Activated CD8-positive, alpha-beta memory T cell treated with anti-CD3 and anti-CD28 coated beads, Interleukin-2, amount 50 U/mL, for 48 hours (primary cell): ENCODE measurements around the gene CEMIP.
A peak's percentile ranks its signal among the peaks of the same experiment; 100 is the strongest.
"Not testable (repeated sequence)": the region's sequence is repeated elsewhere in the genome, so short reads cannot be mapped to it uniquely, and the experiment has no call there.

ENCODE experiments used
- DNase-seq: peaks from one replicate; pipeline ENCODE4 v3.0.0-alpha.2; 2020

The CEMIP gene

GRCh38 chr15:80957976-80958375, 178.8 kb downstream of the CEMIP start:
- no peak for DNase-seq

GRCh38 chr15:80958818-80959495, 179.8 kb downstream of the CEMIP start:
- DNase-seq: peak; percentile 25

GRCh38 chr15:80965454-80965853, 186.3 kb downstream of the CEMIP start:
- DNase-seq: not testable (repeated sequence)

DNA sequence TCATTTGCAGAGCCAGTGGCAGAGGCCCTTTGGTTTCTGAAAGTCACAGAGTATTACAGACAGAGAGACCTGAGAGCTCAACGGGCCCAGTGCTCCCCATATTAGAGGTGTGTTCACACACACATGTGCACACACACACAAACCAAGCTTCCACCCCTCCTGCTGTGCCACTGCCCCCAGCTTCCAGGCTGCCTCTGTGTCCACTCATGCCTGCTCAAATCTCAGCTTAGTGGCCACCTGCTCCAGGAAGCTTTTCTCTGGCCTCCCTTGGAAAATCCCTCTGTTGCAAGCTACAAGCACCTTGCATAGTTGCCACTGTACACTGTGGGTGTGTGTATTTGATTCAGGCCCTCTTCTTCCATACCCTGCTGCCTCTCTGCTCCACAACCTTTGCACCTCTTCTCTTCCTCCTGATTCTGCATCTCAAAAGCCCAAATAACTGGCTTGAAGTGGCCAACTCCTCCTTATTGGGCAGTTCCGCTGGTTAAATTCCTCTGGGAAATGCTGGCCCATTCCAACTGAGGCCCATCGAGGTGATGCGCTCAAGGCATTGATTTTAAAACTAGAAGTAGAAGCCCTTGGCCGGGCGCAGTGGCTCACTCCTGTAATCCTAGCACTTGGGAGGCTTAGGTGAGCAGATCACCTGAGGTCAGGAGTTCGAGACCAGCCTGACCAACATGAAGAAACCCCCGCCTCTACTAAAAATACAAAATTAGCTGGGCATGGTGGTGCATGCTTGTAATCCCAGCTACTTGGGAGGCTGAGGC, 187.4 kb downstream of the CEMIP start:
- peak; percentile 48 for DNase-seq

- peak; percentile 20 for DNase-seq
Measured at GRCh38 chr15:80967451-80967850, 188.3 kb downstream of the CEMIP start.

- no peak for DNase-seq
Measured at GRCh38 chr15:80967991-80968510, 188.9 kb downstream of the CEMIP start.

DNA sequence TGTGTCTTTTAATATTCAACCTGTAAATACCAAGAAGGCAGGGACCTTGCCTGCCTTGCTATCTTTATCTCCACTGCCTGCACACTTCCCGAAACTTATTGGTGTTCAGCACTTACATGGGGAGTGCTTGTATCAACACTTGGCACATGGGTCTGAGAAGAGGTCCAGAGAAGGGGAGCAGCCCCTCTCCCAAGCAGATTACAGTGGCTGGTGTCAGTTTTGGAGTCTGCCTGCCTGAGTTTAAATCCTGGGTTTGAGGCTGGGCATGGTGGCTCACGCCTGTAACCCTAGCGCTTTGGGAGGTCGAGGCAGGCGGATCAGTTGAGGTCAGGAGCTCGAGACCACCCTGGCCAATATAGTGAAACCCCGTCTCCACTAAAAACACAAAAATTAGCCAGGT, 190.1 kb downstream of the CEMIP start:
- no peak for DNase-seq

DNA sequence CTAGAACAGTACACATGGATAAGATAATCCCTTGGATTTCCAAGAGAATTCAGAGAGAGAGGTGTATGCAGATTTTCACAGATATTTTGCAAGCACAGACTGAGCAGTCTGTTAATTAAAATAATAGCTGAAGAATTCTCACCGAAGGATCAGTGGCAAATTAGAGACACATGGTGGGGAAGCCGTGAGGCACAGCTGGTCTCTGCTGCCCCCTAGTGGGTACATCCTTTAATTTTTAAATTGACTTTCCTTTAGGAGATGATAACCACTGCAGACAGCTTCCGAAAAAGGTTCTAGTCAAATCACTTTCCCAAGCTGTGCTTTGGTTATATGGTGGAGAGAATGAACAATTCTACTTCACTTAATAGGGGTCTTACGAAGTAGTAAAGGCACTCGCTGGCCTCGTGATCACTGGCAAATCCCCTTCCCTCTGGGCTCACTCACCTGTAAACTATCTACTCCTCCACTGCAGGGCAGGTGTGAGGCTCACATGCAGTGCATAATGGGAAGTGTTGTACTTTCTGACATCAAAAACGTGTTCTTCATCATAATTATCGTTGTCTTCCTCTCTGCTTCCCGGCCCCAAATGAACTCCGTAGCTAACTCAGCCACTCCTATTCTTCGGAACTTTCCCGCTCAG, 191.0 kb downstream of the CEMIP start:
- DNase-seq: peak; percentile 78

DNA sequence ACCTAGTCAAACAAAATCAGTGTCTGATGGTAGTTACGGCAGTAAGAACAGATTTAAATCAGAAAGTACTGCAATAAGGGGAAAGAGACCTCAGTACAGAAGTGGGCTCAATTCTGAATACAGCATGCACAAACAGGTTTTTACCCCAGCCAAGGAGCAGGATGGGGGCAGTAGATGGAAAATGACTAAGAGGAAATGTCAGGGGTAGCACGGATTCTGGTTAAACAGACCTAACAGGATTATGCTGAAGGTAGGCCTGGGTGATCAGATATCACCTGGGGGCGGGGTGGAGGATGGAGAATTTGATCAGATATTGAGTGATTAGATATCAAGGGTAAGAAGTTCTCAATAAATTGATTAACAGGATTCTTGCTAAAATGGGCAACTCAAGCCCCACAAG, 191.5 kb downstream of the CEMIP start:
- no peak for DNase-seq

DNA sequence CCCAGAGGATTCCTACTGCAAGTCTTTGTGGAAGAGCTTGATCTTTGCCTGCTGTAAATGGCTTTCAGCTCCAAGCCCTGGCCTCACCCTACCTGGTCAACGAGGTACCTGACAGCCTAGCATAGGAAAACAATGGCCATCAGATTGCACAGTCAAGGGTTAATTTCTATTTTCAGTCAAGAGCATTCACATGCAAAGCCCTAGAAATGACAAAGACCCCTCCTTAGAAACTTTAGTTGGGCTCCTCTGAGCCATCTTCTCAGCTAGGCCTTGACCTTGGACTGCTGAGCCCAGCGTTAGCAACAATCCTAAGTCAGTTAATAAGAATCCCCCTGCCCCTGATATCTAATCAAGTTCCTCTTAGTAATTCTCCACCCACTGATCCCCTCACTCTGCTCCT, 192.0 kb downstream of the CEMIP start:
- no peak for DNase-seq

DNA sequence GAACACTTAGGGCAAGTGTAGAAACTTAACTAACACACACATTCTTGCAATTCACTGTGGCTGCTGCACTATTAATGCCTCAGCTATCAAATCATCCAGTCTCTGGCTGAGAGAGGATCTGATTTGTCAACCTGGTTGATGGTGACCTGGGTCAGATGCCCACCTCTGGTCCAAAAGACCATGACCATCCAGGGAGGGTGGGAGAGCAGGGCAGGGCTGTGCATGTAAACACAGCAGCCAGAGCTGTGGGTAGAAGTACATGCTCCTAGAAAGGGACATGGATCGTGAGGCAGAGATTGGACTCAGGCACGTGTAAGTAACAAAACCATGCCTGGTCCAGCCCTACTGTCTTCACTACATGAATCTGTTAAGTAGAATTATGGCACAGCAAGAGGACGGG, 193.1 kb downstream of the CEMIP start:
- DNase-seq: no peak

- no peak for DNase-seq
Measured at GRCh38 chr15:80974914-80975313, 195.7 kb downstream of the CEMIP start.

DNA sequence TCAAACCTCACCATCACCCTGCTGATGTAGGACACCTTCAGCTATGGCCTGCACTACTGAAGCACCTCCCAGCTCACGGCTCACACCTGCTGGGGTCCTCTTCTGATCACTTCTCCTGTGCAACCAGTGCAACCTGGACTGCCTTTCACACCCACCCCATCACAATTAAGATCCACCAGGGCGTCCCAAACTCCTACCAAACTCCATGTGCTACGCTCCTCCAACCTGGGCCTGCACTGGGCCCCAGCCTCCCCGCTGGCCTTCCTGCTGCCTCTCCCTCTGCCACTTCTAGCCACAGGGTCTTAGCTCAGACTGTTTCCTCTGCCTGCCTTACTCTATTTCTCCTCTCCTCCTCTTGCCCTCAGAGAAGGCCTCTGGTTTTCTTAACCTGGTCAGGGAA, 197.7 kb downstream of the CEMIP start:
- DNase-seq: no peak

GRCh38 chr15:80977627-80978036, 198.5 kb downstream of the CEMIP start:
- DNase-seq: peak; percentile 59

DNA sequence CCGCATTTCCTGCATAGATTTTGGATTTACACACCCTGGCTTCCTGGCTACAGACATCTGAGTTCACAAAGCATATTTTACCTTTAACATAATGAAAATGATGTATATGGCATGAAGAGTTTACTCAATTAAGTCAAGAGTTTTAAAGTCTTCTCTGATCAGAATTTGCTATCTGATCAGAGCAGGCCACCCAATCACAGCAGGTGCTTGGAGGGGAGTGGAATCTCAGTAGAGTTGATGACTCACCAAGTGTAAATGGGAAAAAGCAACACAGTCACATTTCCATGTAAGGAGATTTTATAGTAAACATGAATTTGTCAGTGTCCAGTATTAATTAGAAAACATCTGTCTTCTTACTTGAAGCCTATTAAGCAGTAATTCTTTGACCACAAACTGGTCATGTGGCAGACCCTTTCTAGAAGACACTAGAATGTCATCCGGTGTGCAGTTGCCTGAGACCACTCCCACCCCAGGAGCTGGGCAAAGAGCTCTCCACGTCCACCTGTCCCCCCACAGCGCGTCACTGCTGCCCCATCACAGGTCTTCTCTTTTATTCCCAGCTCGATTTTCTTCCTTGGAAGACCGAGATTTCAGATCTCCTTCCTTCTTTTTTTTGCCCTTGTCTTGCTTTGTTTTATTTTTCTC, 199.6 kb downstream of the CEMIP start:
- DNase-seq: no peak

DNA sequence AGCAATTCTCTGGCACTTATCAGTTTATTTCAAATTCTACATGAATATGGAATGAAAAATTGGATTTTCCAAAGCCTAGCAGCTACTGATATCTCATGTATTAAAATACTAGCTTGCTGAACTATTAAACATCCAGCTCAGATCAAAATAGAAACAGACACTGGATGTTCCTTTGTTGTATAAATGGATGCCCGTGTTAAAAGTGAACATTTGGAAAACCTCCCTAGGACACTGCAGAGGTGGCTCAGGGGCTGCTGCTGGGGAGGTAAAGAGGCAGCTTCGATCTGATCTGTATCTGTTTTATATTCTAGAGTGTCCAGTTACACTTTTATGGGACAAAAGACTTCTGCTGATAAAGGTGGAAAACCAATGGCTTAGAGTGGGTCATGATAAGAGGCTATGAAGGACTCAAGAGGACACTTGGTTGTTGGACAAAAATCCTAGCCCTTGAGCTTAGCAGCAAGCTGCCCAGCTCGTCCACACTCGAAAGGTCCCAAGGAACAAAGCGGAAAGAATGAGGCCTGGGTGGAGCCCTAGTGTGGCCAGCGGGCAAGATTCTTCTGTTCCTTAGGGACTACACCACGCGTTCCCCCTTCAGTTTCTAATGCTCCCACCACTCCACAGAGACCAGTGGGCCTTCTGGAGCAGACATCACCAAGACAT, 200.5 kb downstream of the CEMIP start:
- DNase-seq: no peak

DNA sequence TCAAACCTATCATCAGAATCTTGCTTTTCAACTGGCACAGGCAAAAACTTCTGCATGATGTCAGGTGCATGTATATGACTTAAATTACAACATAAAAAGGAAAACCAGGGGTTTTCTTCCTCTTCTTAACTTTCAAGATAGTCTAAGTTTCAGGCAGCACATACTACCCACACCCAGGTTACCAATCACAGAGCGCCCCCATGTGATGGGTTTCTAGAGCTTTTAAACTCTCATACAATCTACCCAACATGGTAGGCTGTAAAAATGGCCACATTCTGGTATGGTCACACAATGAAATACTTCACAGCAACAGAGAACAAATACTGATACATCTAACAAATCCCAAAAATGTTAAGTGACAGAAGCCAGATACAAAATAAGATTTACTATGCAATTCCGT, 203.0 kb downstream of the CEMIP start:
- no peak for DNase-seq

DNA sequence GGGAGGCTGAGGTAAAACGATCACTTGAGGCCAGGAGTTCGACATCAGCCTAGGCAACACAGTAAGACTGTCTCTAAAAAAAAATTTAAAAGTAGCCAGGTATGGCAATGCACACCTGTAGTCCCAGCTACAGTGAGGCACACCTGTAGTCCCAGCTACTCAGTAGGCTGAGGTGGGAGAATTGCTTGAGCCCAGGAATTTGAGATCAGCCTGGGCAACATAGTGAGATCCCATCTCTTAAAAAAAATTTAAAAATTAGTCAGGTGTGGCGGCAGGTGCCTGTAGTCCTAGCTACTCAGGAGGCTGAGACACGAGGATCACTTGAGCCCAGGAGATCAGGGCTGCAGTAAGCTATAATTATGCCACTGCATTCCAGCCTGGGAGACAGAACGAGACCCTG, 203.7 kb downstream of the CEMIP start:
- no peak for DNase-seq

- DNase-seq: no peak
Measured at GRCh38 chr15:80984856-80985255, 205.7 kb downstream of the CEMIP start.

GRCh38 chr15:80985981-80986380, 206.8 kb downstream of the CEMIP start:
- DNase-seq: no peak

- DNase-seq: no peak
Measured at GRCh38 chr15:80986487-80986886, 207.3 kb downstream of the CEMIP start.

DNA sequence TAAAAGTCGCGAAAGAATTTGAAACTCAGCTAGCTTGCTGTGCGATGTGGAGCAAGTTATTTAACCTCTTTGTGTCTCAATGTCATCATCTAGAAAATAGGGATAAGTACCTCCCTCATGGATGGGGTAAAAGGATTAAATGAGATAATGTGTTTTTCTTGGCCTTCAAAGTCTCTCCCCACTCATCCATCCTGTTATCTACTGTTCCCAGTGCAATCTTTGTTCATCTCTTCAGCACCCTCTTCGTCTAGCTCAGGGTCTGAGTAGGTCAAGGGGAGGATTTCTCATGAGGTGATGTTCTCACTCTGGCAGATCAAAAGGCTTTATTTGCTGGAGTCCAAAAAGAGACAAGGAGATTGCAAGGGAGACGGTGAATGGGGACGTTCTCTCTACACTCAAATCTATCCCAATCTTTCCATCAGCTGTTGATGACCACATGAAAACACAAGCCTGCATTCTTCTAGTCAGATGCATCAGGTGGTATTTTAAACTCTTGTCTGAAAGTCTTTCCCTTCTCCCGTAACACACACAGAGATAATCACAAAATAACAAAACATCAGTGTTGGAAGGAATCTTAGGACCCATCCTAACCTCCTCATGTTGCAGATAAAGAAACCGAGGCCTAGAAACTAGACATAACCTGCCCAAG, 209.1 kb downstream of the CEMIP start:
- DNase-seq: no peak
